ENCODE data around the gene FAM171A2. TPM values are rescaled to one million over a fixed set of nuclear protein-coding genes. Genes with fewer than 3 reads are reported as not detected.

FAM171A2 gene
- total and polyA plus RNA-seq, 2 donors (not counting 1 experiment from before 2014, with no cell fraction given): 0.18 to 0.69 TPM

- H3K4me2 ChIP-seq (replicated peaks; ENCODE audit: low read depth, low read length, poor library complexity, severe bottlenecking): no peak overlapping the region
- no peak overlapping the region for H3K9ac ChIP-seq (ENCODE audit: low read length)
- no peaks in the 10 kb centered on the region for H3K9me3 Mint-ChIP-seq (ENCODE audit: insufficient read depth)
- H3K79me2 ChIP-seq (ENCODE audit: control insufficient read depth, insufficient read depth, low read length): no peaks in the 10 kb centered on the region
- intact Hi-C loops (cut with micrococcal nuclease): no loop called here
- TF ChIP-seq EZH2 (IDR thresholded peaks at IDR 0.05; ENCODE audit: borderline replicate concordance, insufficient read depth, low read depth, low read length, poor library complexity, severe bottlenecking): no peak
- TF ChIP-seq CTCF (IDR thresholded peaks at IDR 0.05): no peak
- H3K27me3 ChIP-seq (replicated peaks in 1 of 4; ENCODE audit: control extremely low read depth in 1 of 4, control insufficient read depth in 3 of 4, insufficient read depth in 4 of 4, low read length in 3 of 4): peaks cover 0 to 19% (median 0%) of the 10 kb centered on the region in 4 experiments
- H3K4me3 Mint-ChIP-seq: no peak overlapping the region
- no peaks in the 10 kb centered on the region for H4K20me1 ChIP-seq (ENCODE audit: control insufficient read depth, insufficient read depth, low read length, poor library complexity, severe bottlenecking)
- no peak for ATAC-seq (ENCODE audit: low read depth)
- POLR2A ChIA-PET: interaction anchor here (0.6 kb wide), 1 partner anchor 1201 kb away, joined by 6 read pairs; no protein-coding TSS in a partner anchor
- CTCF ChIA-PET: no interaction called here
- H3K27ac ChIP-seq (ENCODE audit: low read length in 2 of 2): no peak overlapping the region
- H3K4me1 ChIP-seq (ENCODE audit: control insufficient read depth in 2 of 2, insufficient read depth in 2 of 2, low read length in 2 of 2): no peaks in the 10 kb centered on the region
- H3K36me3 ChIP-seq (replicated peaks in 1 of 2; ENCODE audit: control extremely low read depth in 1 of 2, control insufficient read depth in 1 of 2, extremely low read depth in 1 of 2, insufficient read depth in 2 of 2, low read length in 1 of 2): no peaks in the 10 kb centered on the region
- no peaks in the 10 kb centered on the region for H3K9me3 ChIP-seq (ENCODE audit: control extremely low read depth in 1 of 3, control insufficient read depth in 2 of 3, insufficient read depth in 1 of 3, low read length in 2 of 3)
- peaks cover 35% of the 10 kb centered on the region for H3K27me3 Mint-ChIP-seq
- peaks cover 3% of the 10 kb centered on the region for H3K4me1 Mint-ChIP-seq
- no peak overlapping the region for H3K4me3 ChIP-seq (ENCODE audit: control extremely low read depth in 1 of 5, extremely low read depth in 1 of 5, insufficient read depth in 1 of 5, low read depth in 2 of 5, low read length in 4 of 5)
- H2AFZ ChIP-seq (ENCODE audit: insufficient read depth, low read depth, low read length, poor library complexity, severe bottlenecking): no peak overlapping the region
- no peak for DNase-seq
- WGBS (ENCODE audit: insufficient coverage): 94% methylated on average over 14 of the region's 14 CpGs
- H3K27ac Mint-ChIP-seq: no peak overlapping the region
Observed at GRCh38 chr17:44378171-44378705, 14.6 kb upstream of the FAM171A2 start.

- no peak overlapping the region for H3K27ac ChIP-seq (ENCODE audit: low read length in 2 of 2)
- H3K4me2 ChIP-seq (replicated peaks; ENCODE audit: low read depth, low read length, poor library complexity, severe bottlenecking): no peak overlapping the region
- ATAC-seq (ENCODE audit: low read depth) (no peak), DNase-seq (no peak)
- no peak overlapping the region for H3K9ac ChIP-seq (ENCODE audit: low read length)
- WGBS (ENCODE audit: insufficient coverage): 86% methylated on average over 7 of the region's 12 CpGs
- no peaks in the 10 kb centered on the region for H3K79me2 ChIP-seq (ENCODE audit: control insufficient read depth, insufficient read depth, low read length)
- H3K9me3 Mint-ChIP-seq (ENCODE audit: insufficient read depth): no peaks in the 10 kb centered on the region
- TF ChIP-seq EZH2 (IDR thresholded peaks at IDR 0.05; ENCODE audit: borderline replicate concordance, insufficient read depth, low read depth, low read length, poor library complexity, severe bottlenecking): no peak
- no peak for TF ChIP-seq CTCF (IDR thresholded peaks at IDR 0.05)
- intact Hi-C loops (cut with micrococcal nuclease): no loop called here
- H4K20me1 ChIP-seq (ENCODE audit: control insufficient read depth, insufficient read depth, low read length, poor library complexity, severe bottlenecking): no peaks in the 10 kb centered on the region
- peaks cover 0 to 20% (median 0%) of the 10 kb centered on the region in 4 experiments for H3K27me3 ChIP-seq (replicated peaks in 1 of 4; ENCODE audit: control extremely low read depth in 1 of 4, control insufficient read depth in 3 of 4, insufficient read depth in 4 of 4, low read length in 3 of 4)
- CTCF ChIA-PET: interaction anchor here (1.7 kb wide), 1 partner anchor 13 kb away, joined by 4 read pairs; the partner anchor contains the start of gene FAM171A2
- H3K4me3 ChIP-seq (ENCODE audit: control extremely low read depth in 1 of 5, extremely low read depth in 1 of 5, insufficient read depth in 1 of 5, low read depth in 2 of 5, low read length in 4 of 5): no peak overlapping the region
- no peaks in the 10 kb centered on the region for H3K4me1 ChIP-seq (ENCODE audit: control insufficient read depth in 2 of 2, insufficient read depth in 2 of 2, low read length in 2 of 2)
- H3K9me3 ChIP-seq (ENCODE audit: control extremely low read depth in 1 of 3, control insufficient read depth in 2 of 3, insufficient read depth in 1 of 3, low read length in 2 of 3): no peaks in the 10 kb centered on the region
- H2AFZ ChIP-seq (ENCODE audit: insufficient read depth, low read depth, low read length, poor library complexity, severe bottlenecking): no peak overlapping the region
- H3K27me3 Mint-ChIP-seq: peaks cover 29% of the 10 kb centered on the region
- H3K27ac Mint-ChIP-seq: no peak overlapping the region
- H3K4me3 Mint-ChIP-seq: no peak overlapping the region
- no peaks in the 10 kb centered on the region for H3K36me3 ChIP-seq (replicated peaks in 1 of 2; ENCODE audit: control extremely low read depth in 1 of 2, control insufficient read depth in 1 of 2, extremely low read depth in 1 of 2, insufficient read depth in 2 of 2, low read length in 1 of 2)
- POLR2A ChIA-PET: no interaction called here
- peaks cover 3% of the 10 kb centered on the region for H3K4me1 Mint-ChIP-seq
Observed at GRCh38 chr17:44376779-44377178, 13.1 kb upstream of the FAM171A2 start.
